H1 (cell line): Measurements from ENCODE around the gene KLHL29. TPM values are rescaled to one million over a fixed set of nuclear protein-coding genes. Genes with fewer than 3 reads are reported as not detected.

Experiments used
- BCL11A ChIP-seq, 2 experiments: IDR thresholded peaks; one replicate each; pipeline ENCODE4 v1.6.1; 2011; ENCODE audit warnings: low read depth in 2 of 2, low read length in 2 of 2, mild to moderate bottlenecking in 2 of 2
- CEBPB ChIP-seq: IDR thresholded peaks from 2 replicates; pipeline ENCODE4 v1.6.1; 2012; ENCODE audit warnings: low read depth, low read length
- CREB1 ChIP-seq: IDR thresholded peaks from 2 replicates; pipeline ENCODE4 v1.6.1; 2012; ENCODE audit warnings: inconsistent platforms
- EZH2 ChIP-seq: fragments of 200-600 bp; sonication (generic); IDR thresholded peaks from 2 replicates; pipeline ENCODE4 v1.7.1; 2012; ENCODE audit warnings: low read depth, mild to moderate bottlenecking, moderate library complexity, low read length, inconsistent platforms; ENCODE audit not compliant: severe bottlenecking
- GTF2F1 ChIP-seq: IDR thresholded peaks from 2 replicates; pipeline ENCODE4 v1.6.1; 2012; ENCODE audit warnings: low read depth, low read length, improper control_type of control experiment, borderline replicate concordance
- RAD21 ChIP-seq, 2 experiments: IDR thresholded peaks in 1 of 2; conservative IDR thresholded peaks in 1 of 2; 2 replicates each; pipeline ENCODE4 v1.6.1; 2011; ENCODE audit warnings: low read depth in 2 of 2, low read length in 2 of 2, improper control_type of control experiment in 1 of 2, inconsistent platforms in 1 of 2, mild to moderate bottlenecking in 1 of 2, moderate library complexity in 1 of 2
- TAF7 ChIP-seq: optimal IDR thresholded peaks from 2 replicates; pipeline ENCODE3; 2011; ENCODE audit warnings: low read depth, mild to moderate bottlenecking, inconsistent platforms, low read length, moderate library complexity, borderline replicate concordance
- ZNF274 ChIP-seq: IDR thresholded peaks from 2 replicates; pipeline ENCODE4 v1.7.0; 2012; ENCODE audit warnings: low read length, borderline replicate concordance; ENCODE audit errors: extremely low read depth
- polyA plus RNA-seq, 7 experiments: library from polyadenylated mRNA; depleted of rRNA in 3 of 7; stranded (reverse) in 5 of 7; unstranded in 2 of 7; fragments of >200 nt in 5 of 7; fragments of 200-250 nt in 2 of 7; gene quantifications; 1 replicate in 5 of 7; 2 replicates in 1 of 7; 4 replicates in 1 of 7; pipeline versions ENCODE4 v1.2.1 to v1.2.3, GENCODE V29; 2011 to 2013; ENCODE audit warnings: missing spikeins in 2 of 7, mixed read lengths in 2 of 7
- total RNA-seq: library from RNA; stranded (reverse); fragmentation: NEBNext Ultra II Directional; extraction: Animal tissue kit (Norgen Biotek cat#: 25700); gene quantifications from 2 replicates; pipeline ENCODE4 v1.2.1, GENCODE V29; 2021
- TF ChIP-seq, protein P1 (sequence below): IDR thresholded peaks from 2 replicates; pipeline ENCODE4 v1.6.1; 2012; ENCODE audit warnings: inconsistent platforms

KLHL29 gene
- total and polyA plus RNA-seq, 2 of the 8 experiments (the other 6 are each of a cell fraction or from before 2014, with no cell fraction given), result 1.1 to 4.7 TPM

GRCh38 chr2:23587341-23587880 is 202.4 kb downstream of the KLHL29 start (continued):
- TF ChIP-seq BCL11A (IDR thresholded peaks at IDR 0.05; ENCODE audit: low read depth in 2 of 2, low read length in 2 of 2), result no peak
- TF ChIP-seq ZNF274, result no peak
- no peak for TF ChIP-seq RAD21 (IDR thresholded peaks at IDR 0.05 in 1 of 2, conservative IDR thresholded peaks at IDR 0.05 in 1 of 2; ENCODE audit: low read depth in 2 of 2, low read length in 2 of 2)
- TF ChIP-seq CEBPB, result no peak
- TF ChIP-seq, protein P1, sequence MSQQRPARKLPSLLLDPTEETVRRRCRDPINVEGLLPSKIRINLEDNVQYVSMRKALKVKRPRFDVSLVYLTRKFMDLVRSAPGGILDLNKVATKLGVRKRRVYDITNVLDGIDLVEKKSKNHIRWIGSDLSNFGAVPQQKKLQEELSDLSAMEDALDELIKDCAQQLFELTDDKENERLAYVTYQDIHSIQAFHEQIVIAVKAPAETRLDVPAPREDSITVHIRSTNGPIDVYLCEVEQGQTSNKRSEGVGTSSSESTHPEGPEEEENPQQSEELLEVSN, result no peak
- no peak for TF ChIP-seq EZH2
- TF ChIP-seq TAF7, result no peak
- TF ChIP-seq CREB1, result no peak
- TF ChIP-seq GTF2F1, result no peak
